ENCODE measurements around the gene CA4. TPM values are rescaled to one million over a fixed set of nuclear protein-coding genes. Genes with fewer than 3 reads are reported as not detected.

Gene CA4
- total RNA-seq, 1 experiment from 2014 or later, result 6.7 TPM

DNA sequence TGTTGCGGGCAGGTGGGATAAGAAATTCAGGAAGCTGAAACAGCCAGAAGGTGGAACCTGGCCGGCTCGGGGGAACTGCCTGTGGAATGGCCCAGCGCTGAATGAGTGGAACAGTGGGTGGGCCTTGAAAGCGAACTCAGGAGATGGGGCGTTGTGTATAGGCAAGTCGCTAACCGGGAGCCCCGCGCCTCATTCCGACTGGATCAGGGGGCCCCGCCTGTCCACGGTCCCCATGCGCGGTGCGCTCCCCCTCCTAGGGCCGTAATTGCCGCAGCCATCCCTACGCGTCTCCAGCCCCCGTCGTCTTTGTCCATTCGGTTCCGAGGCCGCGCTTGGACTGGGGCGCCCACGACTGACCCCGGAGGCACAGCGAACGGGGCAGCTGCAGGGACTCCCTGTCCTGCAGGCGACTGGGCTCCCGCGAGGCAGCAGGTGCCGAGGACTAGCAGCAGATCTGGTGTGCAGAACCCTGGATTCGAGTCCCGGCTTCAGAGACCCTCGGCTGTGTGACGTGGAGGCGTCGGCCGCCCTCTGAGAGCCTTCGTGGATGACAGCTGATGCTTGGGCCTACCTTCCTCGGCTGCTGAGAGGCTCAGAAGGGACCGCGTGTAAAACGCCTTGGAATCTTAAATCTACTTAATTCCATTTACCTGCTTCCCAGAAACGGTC lies 10.9 kb upstream of the CA4 start:
- peak overlapping the region; percentile 64 for H3K4me3 Mint-ChIP-seq
- H3K36me3 Mint-ChIP-seq, result no peaks in the 10 kb centered on the region
- POLR2A ChIA-PET, result no interaction called here
- H3K27ac Mint-ChIP-seq, result no peak overlapping the region
- TF ChIP-seq MYBL2 (CRISPR knock-in tag; IDR thresholded peaks at IDR 0.05) (no peak), ZNF219 (CRISPR knock-in tag; IDR thresholded peaks at IDR 0.05; ENCODE audit: borderline replicate concordance) (no peak), GABPB1 (CRISPR knock-in tag; IDR thresholded peaks at IDR 0.05) (no peak)
- TF ChIP-seq, protein P1, sequence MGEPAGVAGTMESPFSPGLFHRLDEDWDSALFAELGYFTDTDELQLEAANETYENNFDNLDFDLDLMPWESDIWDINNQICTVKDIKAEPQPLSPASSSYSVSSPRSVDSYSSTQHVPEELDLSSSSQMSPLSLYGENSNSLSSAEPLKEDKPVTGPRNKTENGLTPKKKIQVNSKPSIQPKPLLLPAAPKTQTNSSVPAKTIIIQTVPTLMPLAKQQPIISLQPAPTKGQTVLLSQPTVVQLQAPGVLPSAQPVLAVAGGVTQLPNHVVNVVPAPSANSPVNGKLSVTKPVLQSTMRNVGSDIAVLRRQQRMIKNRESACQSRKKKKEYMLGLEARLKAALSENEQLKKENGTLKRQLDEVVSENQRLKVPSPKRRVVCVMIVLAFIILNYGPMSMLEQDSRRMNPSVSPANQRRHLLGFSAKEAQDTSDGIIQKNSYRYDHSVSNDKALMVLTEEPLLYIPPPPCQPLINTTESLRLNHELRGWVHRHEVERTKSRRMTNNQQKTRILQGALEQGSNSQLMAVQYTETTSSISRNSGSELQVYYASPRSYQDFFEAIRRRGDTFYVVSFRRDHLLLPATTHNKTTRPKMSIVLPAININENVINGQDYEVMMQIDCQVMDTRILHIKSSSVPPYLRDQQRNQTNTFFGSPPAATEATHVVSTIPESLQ (CRISPR knock-in tag; IDR thresholded peaks at IDR 0.05), result 0 out of 2 replicates have a peak, but pooled peaks have one; percentile 7
- CTCF ChIA-PET, result interaction anchor here (5.1 kb wide), 1 partner anchor 13 kb away, joined by 53 read pairs; the partner anchor contains the start of gene CA4
- H3K27me3 Mint-ChIP-seq (ENCODE audit: low read depth), result peaks cover 96% of the 10 kb centered on the region
- DNase-seq (ENCODE audit: low spot score) (no peak), ATAC-seq (no peak)
- peaks cover 52% of the 10 kb centered on the region for H3K4me1 Mint-ChIP-seq
- peaks cover 5% of the 10 kb centered on the region for H3K9me3 Mint-ChIP-seq

DNA sequence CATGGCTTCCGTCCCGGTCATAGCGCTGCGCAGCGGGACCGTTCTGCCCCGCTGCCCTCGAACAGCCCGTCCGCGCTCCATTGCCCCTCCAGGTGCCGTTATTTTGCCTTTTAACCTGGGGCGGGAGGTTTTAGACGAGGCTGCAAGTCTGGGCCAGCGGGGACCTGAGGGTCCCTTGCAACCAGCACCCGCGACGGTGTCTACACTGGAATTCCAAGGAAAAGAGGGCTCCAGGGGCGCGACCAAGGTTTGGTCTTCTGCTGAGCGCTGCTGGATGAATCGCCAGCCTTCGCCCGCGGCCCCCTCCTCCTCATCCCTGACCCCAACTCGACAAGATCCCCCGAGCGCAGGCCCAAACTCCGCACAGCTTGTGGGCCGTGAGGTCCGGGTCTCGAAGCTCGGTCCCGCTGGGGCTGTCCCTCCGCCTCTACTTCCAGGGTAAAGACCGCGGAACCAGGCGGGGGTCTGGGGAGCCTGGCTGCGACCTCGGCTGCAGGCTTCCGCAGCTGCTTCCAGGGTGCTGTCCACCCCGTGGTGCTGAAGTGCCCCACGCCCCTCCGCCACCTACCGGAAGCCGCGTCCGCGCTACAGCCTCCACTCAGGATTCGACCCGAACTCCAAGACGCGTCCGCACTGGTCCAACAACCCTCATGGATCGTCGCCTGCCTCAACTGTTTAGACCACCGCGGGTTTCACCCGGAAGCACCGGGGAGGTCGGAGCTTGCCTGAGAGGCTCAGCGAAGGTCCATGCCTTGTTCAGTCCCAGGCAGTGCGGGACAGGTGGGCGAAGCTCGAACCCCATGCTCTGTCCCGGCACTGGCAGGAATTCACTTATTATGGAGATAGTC lies 10.1 kb upstream of the CA4 start:
- ATAC-seq (peak; percentile 17), DNase-seq (ENCODE audit: low spot score) (peak; percentile 84)
- Mint-ChIP-seq H3K27me3 (ENCODE audit: low read depth) (peaks cover 96% of the 10 kb centered on the region), H3K4me1 (peaks cover 51% of the 10 kb centered on the region), H3K4me3 (peak overlapping the region; percentile 64), H3K36me3 (no peaks in the 10 kb centered on the region), H3K9me3 (peaks cover 5% of the 10 kb centered on the region), H3K27ac (no peak overlapping the region)
- ChIA-PET CTCF (interaction anchor here (0.6 to 5.1 kb wide), 8 partner anchors 12 to 251 kb away, joined by 4 to 53 read pairs (median 8); partner anchors contain the start of gene CA4), POLR2A (interaction anchor here (0.6 to 0.8 kb wide), 2 partner anchors 19 to 223 kb away, joined by 3 to 8 read pairs; no protein-coding TSS in a partner anchor)
- TF ChIP-seq ZNF219 (CRISPR knock-in tag; IDR thresholded peaks at IDR 0.05; ENCODE audit: borderline replicate concordance) (peak; percentile 96), ZNF423 (CRISPR knock-in tag; IDR thresholded peaks at IDR 0.05) (no peak), EMX1 (CRISPR knock-in tag; IDR thresholded peaks at IDR 0.05) (no peak), FOXP1 (CRISPR knock-in tag; IDR thresholded peaks at IDR 0.05; ENCODE audit: borderline replicate concordance) (peak; percentile 99), JAZF1 (CRISPR knock-in tag; IDR thresholded peaks at IDR 0.05) (no peak), MXD4 (CRISPR knock-in tag; IDR thresholded peaks at IDR 0.05; ENCODE audit: borderline replicate concordance) (no peak), ELF4 (CRISPR knock-in tag; IDR thresholded peaks at IDR 0.05; ENCODE audit: low read depth) (0 out of 2 replicates have a peak, but pooled peaks have one; percentile 75), NFATC4 (CRISPR knock-in tag; IDR thresholded peaks at IDR 0.05) (no peak), SP1 (CRISPR knock-in tag; conservative IDR thresholded peaks at IDR 0.05) (peak; percentile 77), ZNF416 (CRISPR knock-in tag; IDR thresholded peaks at IDR 0.05) (no peak)
- TF ChIP-seq, protein P2, sequence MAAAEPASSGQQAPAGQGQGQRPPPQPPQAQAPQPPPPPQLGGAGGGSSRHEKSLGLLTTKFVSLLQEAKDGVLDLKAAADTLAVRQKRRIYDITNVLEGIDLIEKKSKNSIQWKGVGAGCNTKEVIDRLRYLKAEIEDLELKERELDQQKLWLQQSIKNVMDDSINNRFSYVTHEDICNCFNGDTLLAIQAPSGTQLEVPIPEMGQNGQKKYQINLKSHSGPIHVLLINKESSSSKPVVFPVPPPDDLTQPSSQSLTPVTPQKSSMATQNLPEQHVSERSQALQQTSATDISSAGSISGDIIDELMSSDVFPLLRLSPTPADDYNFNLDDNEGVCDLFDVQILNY (CRISPR knock-in tag; IDR thresholded peaks at IDR 0.05), result no peak
- TF ChIP-seq, protein P3, sequence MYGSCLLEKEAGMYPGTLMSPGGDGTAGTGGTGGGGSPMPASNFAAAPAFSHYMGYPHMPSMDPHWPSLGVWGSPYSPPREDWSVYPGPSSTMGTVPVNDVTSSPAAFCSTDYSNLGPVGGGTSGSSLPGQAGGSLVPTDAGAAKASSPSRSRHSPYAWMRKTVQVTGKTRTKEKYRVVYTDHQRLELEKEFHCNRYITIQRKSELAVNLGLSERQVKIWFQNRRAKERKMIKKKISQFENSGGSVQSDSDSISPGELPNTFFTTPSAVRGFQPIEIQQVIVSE (CRISPR knock-in tag; IDR thresholded peaks at IDR 0.05; ENCODE audit: borderline replicate concordance), result no peak
- TF ChIP-seq, protein P4, sequence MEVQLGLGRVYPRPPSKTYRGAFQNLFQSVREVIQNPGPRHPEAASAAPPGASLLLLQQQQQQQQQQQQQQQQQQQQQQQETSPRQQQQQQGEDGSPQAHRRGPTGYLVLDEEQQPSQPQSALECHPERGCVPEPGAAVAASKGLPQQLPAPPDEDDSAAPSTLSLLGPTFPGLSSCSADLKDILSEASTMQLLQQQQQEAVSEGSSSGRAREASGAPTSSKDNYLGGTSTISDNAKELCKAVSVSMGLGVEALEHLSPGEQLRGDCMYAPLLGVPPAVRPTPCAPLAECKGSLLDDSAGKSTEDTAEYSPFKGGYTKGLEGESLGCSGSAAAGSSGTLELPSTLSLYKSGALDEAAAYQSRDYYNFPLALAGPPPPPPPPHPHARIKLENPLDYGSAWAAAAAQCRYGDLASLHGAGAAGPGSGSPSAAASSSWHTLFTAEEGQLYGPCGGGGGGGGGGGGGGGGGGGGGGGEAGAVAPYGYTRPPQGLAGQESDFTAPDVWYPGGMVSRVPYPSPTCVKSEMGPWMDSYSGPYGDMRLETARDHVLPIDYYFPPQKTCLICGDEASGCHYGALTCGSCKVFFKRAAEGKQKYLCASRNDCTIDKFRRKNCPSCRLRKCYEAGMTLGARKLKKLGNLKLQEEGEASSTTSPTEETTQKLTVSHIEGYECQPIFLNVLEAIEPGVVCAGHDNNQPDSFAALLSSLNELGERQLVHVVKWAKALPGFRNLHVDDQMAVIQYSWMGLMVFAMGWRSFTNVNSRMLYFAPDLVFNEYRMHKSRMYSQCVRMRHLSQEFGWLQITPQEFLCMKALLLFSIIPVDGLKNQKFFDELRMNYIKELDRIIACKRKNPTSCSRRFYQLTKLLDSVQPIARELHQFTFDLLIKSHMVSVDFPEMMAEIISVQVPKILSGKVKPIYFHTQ (CRISPR knock-in tag; IDR thresholded peaks at IDR 0.05), result no peak
- TF ChIP-seq, protein P5, sequence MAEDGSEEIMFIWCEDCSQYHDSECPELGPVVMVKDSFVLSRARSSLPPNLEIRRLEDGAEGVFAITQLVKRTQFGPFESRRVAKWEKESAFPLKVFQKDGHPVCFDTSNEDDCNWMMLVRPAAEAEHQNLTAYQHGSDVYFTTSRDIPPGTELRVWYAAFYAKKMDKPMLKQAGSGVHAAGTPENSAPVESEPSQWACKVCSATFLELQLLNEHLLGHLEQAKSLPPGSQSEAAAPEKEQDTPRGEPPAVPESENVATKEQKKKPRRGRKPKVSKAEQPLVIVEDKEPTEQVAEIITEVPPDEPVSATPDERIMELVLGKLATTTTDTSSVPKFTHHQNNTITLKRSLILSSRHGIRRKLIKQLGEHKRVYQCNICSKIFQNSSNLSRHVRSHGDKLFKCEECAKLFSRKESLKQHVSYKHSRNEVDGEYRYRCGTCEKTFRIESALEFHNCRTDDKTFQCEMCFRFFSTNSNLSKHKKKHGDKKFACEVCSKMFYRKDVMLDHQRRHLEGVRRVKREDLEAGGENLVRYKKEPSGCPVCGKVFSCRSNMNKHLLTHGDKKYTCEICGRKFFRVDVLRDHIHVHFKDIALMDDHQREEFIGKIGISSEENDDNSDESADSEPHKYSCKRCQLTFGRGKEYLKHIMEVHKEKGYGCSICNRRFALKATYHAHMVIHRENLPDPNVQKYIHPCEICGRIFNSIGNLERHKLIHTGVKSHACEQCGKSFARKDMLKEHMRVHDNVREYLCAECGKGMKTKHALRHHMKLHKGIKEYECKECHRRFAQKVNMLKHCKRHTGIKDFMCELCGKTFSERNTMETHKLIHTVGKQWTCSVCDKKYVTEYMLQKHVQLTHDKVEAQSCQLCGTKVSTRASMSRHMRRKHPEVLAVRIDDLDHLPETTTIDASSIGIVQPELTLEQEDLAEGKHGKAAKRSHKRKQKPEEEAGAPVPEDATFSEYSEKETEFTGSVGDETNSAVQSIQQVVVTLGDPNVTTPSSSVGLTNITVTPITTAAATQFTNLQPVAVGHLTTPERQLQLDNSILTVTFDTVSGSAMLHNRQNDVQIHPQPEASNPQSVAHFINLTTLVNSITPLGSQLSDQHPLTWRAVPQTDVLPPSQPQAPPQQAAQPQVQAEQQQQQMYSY (CRISPR knock-in tag; IDR thresholded peaks at IDR 0.05), result 0 out of 2 replicates have a peak, but pooled peaks have one; percentile 7
- TF ChIP-seq, protein P6, sequence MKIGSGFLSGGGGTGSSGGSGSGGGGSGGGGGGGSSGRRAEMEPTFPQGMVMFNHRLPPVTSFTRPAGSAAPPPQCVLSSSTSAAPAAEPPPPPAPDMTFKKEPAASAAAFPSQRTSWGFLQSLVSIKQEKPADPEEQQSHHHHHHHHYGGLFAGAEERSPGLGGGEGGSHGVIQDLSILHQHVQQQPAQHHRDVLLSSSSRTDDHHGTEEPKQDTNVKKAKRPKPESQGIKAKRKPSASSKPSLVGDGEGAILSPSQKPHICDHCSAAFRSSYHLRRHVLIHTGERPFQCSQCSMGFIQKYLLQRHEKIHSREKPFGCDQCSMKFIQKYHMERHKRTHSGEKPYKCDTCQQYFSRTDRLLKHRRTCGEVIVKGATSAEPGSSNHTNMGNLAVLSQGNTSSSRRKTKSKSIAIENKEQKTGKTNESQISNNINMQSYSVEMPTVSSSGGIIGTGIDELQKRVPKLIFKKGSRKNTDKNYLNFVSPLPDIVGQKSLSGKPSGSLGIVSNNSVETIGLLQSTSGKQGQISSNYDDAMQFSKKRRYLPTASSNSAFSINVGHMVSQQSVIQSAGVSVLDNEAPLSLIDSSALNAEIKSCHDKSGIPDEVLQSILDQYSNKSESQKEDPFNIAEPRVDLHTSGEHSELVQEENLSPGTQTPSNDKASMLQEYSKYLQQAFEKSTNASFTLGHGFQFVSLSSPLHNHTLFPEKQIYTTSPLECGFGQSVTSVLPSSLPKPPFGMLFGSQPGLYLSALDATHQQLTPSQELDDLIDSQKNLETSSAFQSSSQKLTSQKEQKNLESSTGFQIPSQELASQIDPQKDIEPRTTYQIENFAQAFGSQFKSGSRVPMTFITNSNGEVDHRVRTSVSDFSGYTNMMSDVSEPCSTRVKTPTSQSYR (CRISPR knock-in tag; IDR thresholded peaks at IDR 0.05), result peak; percentile 93
